Measurements from ENCODE around the gene CES1.

- TF ChIP-seq EZH2phosphoT487 (IDR thresholded peaks at IDR 0.05; ENCODE audit: insufficient read depth, low read depth) (no peak), EZH2 (IDR thresholded peaks at IDR 0.05; ENCODE audit: insufficient read depth, poor library complexity, severe bottlenecking) (no peak)
Measured at GRCh38 chr16:55876854-55877253, 44.0 kb upstream of the CES1 start.

All from GM23248 (cell line).